Stomach (tissue), 4 donors: ENCODE data around the gene SLC44A2.
"Not testable (repeated sequence)": the region's sequence is repeated elsewhere in the genome, so short reads cannot be mapped to it uniquely, and the experiment has no call there.

ENCODE experiments used
- CTCF ChIP-seq, 7 experiments: fragments of 450-650 bp in 4 of 7; fragments of 200-600 bp in 3 of 7; sonication (generic) in 3 of 7; IDR thresholded peaks; one replicate each; pipeline ENCODE4 v1.5.1; 2016 to 2019; ENCODE audit warnings: antibody characterized with exemption in 7 of 7, control low read depth in 2 of 7, mild to moderate bottlenecking in 1 of 7
- POLR2A ChIP-seq, 4 donors: fragments of 450-650 bp; IDR thresholded peaks; one replicate each; pipeline ENCODE4 v1.6.1; 2016; ENCODE audit warnings: antibody characterized with exemption in 4 of 4, control low read depth in 2 of 4, mild to moderate bottlenecking in 1 of 4, moderate library complexity in 1 of 4

GRCh38 chr19:10675214-10675613 is 49.9 kb downstream of the SLC44A2 start:
- TF ChIP-seq CTCF, POLR2A (IDR thresholded peaks at IDR 0.05): not testable (repeated sequence)
